ENCODE measurements around the gene MT1E. TPM values are rescaled to one million over a fixed set of nuclear protein-coding genes. Genes with fewer than 3 reads are reported as not detected.
A peak's percentile ranks its signal among the peaks of the same experiment; 100 is the strongest.
"Not testable (repeated sequence)": the region's sequence is repeated elsewhere in the genome, so short reads cannot be mapped to it uniquely, and the experiment has no call there.

Gene MT1E
- polyA plus RNA-seq, 3 donors from 2014 or later = 1.4 to 2.5 TPM; not detected in 1

DNA sequence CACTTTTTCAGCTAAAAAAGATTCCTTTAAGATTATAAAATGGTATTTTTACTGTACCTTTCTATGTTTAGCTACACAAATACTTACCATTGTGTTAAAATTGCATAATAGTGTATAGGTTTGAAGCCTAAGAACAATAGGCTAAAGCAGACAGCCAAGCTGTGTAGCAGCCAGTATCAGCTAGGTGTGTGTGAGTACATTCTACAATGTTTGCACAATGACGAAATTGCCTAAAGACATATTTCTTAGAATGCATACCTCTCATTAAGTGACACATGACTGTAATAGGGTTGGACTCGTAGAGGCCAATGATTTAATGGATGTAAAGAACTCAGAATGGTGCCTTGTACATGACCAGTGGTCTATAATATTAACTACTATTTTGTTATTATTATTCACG is 24.2 kb downstream of the MT1E start:
- no peaks in the 10 kb centered on the region for H3K4me1 Mint-ChIP-seq
- peaks cover 2 to 8% (median 3%) of the 10 kb centered on the region in 3 donors for H3K27me3 Mint-ChIP-seq (ENCODE audit: low read depth in 3 of 3)
- H3K27ac Mint-ChIP-seq = no peak overlapping the region
- H3K36me3 Mint-ChIP-seq = no peaks in the 10 kb centered on the region
- no peaks in the 10 kb centered on the region for H3K9me3 Mint-ChIP-seq
- no peak for DNase-seq
- H3K4me3 Mint-ChIP-seq = no peak overlapping the region

DNA sequence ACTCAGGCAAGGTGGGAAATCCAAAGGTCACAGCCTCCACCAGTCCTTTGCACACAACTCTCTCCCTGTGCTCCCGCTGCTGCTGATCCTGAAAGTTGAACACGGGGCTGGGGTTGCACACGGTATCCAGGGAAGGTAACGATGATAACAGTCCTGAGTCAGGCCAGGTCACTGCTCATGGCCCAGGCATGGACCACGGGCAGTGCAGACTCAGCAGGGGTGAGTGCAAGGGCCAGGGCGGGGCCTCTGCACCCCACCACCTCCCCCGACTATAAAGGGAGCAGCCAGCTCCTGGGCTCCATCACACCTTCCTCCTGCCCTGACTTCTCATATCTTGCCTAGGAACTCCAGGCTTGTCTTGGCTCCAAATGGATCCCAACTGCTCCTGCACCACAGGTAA is 26.0 kb downstream of the MT1E start, which contains the start of gene MT1B:
Gene MT1B (plus strand): TSS at position 301 of the 400 bp plus-strand sequence. CDS start 68 bp downstream, at position 369.
- Mint-ChIP-seq H3K9me3 (no peaks in the 10 kb centered on the region), H3K36me3 (no peaks in the 10 kb centered on the region), H3K4me3 (no peak within 1 kb of the TSS), H3K4me1 (no peaks in the 10 kb centered on the region), H3K27me3 (ENCODE audit: low read depth in 3 of 3) (peaks cover 2 to 6% (median 3%) of the 10 kb centered on the region in 3 donors), H3K27ac (no peak within 1 kb of the TSS)
- no peak for DNase-seq

- no peak for DNase-seq
- no peak overlapping the region for H3K4me3 Mint-ChIP-seq
- no peaks in the 10 kb centered on the region for H3K36me3 Mint-ChIP-seq
- H3K27ac Mint-ChIP-seq = no peak overlapping the region
- H3K9me3 Mint-ChIP-seq = no peaks in the 10 kb centered on the region
- H3K27me3 Mint-ChIP-seq (ENCODE audit: low read depth in 3 of 3) = peaks cover 2 to 6% (median 6%) of the 10 kb centered on the region in 3 donors
- peaks cover 4 to 5% of the 10 kb centered on the region in 2 donors for H3K4me1 Mint-ChIP-seq
These were observed 27.0 kb downstream of the MT1E start for GRCh38 chr16:56652600-56652999.

DNA sequence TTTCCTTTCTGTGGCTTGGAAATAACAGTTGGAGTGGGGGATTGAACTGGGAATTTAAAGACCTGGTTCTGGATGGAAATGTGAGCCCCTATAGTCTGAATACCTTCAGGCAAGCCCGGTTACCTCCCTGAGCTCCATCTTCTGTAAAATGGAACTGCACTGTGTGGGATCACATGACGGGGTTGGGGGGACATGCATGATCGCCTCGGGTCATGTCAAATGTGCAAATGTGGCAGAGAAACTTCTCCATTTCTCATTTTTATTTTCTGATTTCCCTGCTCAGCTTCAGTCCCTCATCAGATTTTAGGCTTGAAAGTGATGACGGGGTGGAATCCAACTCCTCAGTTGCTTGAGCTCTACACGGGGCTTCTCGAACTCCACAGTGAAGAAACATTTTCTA is 27.6 kb downstream of the MT1E start:
- Mint-ChIP-seq H3K27ac (no peak overlapping the region), H3K36me3 (no peaks in the 10 kb centered on the region), H3K4me1 (peaks cover 8 to 11% of the 10 kb centered on the region in 2 donors), H3K9me3 (no peaks in the 10 kb centered on the region), H3K27me3 (ENCODE audit: low read depth in 3 of 3) (peaks cover 2 to 10% (median 2%) of the 10 kb centered on the region in 3 donors), H3K4me3 (no peak overlapping the region)
- DNase-seq = no peak

GRCh38 chr16:56657555-56658326 is 32.2 kb downstream of the MT1E start, which contains the start of gene MT1F:
Gene MT1F (plus strand): TSS chr16:56657959. CDS start chr16:56658059, 100 bp downstream.
- peaks cover 8 to 15% (median 13%) of the 10 kb centered on the region in 3 donors for H3K27me3 Mint-ChIP-seq (ENCODE audit: low read depth in 3 of 3)
- H3K9me3 Mint-ChIP-seq = no peaks in the 10 kb centered on the region
- DNase-seq = peak; percentile 35 to 56 (median 54)
- peak within 1 kb of the TSS; percentile 85 to 93 (median 90) for H3K27ac Mint-ChIP-seq
- H3K4me3 Mint-ChIP-seq = peak within 1 kb of the TSS; percentile 95 to 98 (median 97)
- peaks cover 4 to 13% (median 6%) of the 10 kb centered on the region in 3 donors for H3K36me3 Mint-ChIP-seq
- peaks cover 17 to 21% of the 10 kb centered on the region in 2 donors for H3K4me1 Mint-ChIP-seq

- no peaks in the 10 kb centered on the region for H3K9me3 Mint-ChIP-seq
- H3K27me3 Mint-ChIP-seq (ENCODE audit: low read depth in 3 of 3) = peaks cover 8 to 15% (median 13%) of the 10 kb centered on the region in 3 donors
- DNase-seq = no peak
These were observed 32.8 kb downstream of the MT1E start for GRCh38 chr16:56658327-56658875.

DNA sequence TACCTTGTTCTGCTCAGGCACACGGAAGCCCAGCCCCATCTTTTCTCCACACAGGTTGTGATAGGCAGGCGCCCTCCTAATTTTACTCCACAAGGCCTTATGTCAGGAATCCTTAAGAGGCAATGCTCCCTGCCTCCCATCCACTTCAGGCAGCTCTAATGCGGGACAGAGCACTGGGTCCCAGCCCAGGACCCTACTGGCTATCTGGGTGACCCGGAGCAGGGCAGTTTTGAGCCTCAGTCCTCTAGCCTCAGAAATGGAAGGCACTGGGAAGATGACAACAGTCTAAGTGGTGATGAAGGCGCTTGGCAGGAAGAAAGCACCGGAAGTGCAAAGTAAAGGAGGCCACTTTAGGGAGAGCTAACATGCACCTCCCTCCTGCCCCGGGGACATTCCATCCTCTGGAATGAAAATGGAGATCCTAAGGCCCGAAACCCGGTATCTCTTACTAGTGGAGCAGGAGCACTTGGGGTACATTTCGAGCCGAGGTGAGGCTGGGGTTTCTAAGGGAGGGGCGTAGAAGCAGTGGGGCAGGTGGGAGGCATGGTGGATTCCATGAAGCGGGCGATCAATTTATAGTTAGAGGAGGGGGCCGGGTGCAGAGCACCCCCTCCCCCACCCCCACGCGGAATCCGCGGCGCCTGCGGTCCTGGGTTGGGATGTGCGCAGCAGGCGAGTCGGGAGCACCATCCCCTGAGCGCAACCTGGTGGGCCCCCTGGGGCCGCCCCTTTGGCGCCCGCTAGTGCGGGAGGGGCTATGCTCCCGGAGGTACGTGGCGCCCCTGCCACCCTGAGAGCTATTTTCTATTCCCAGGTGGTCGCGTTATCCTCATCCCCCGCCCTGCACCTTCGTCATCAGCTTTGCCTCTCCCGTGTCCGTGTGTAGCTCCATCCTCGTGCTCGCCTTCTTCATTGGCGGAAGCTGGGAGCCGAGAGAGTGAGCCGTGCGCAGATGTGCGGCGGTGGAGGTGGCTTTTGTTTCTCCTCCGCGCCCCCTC is 37.1 kb downstream of the MT1E start:
- no peak for DNase-seq
- Mint-ChIP-seq H3K4me1 (peaks cover 12 to 21% of the 10 kb centered on the region in 2 donors), H3K27ac (no peak overlapping the region), H3K36me3 (peaks cover 4 to 16% (median 9%) of the 10 kb centered on the region in 3 donors), H3K27me3 (ENCODE audit: low read depth in 3 of 3) (peaks cover 10 to 26% (median 23%) of the 10 kb centered on the region in 3 donors), H3K4me3 (peak overlapping the region in 2 of 5 donors; percentile 43 to 54), H3K9me3 (no peaks in the 10 kb centered on the region)

More at GRCh38 chr16:56658327-56658875, 32.8 kb downstream of the MT1E start:
- H3K4me1 Mint-ChIP-seq = peaks cover 17 to 23% of the 10 kb centered on the region in 2 donors
- peak overlapping the region; percentile 95 to 98 (median 97) for H3K4me3 Mint-ChIP-seq
- peaks cover 4 to 13% (median 6%) of the 10 kb centered on the region in 3 donors for H3K36me3 Mint-ChIP-seq
- peak overlapping the region in 5 of 6 donors; percentile 79 to 91 (median 85) for H3K27ac Mint-ChIP-seq

DNA sequence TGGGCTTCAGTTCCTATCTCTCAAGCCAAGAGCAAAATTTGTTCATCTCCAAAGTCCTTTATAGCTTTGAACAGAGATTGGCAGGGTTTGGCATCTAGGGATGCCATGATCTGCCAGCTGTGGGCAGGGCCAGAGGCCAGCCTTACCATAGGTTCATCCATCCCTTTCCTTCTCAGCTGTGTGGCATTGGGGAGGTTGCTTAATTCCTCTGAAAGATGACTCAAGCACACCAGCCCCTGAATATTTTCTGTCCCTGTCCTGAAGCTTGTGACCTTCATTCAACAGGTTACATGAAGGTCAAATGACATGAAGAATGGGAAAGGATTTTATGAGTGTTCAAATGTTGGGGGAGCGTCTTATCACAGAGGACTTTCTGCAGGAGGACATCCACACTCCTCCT is 38.9 kb downstream of the MT1E start:
- Mint-ChIP-seq H3K4me3 (no peak overlapping the region), H3K27me3 (ENCODE audit: low read depth in 3 of 3) (peaks cover 16 to 35% (median 24%) of the 10 kb centered on the region in 3 donors)

DNA sequence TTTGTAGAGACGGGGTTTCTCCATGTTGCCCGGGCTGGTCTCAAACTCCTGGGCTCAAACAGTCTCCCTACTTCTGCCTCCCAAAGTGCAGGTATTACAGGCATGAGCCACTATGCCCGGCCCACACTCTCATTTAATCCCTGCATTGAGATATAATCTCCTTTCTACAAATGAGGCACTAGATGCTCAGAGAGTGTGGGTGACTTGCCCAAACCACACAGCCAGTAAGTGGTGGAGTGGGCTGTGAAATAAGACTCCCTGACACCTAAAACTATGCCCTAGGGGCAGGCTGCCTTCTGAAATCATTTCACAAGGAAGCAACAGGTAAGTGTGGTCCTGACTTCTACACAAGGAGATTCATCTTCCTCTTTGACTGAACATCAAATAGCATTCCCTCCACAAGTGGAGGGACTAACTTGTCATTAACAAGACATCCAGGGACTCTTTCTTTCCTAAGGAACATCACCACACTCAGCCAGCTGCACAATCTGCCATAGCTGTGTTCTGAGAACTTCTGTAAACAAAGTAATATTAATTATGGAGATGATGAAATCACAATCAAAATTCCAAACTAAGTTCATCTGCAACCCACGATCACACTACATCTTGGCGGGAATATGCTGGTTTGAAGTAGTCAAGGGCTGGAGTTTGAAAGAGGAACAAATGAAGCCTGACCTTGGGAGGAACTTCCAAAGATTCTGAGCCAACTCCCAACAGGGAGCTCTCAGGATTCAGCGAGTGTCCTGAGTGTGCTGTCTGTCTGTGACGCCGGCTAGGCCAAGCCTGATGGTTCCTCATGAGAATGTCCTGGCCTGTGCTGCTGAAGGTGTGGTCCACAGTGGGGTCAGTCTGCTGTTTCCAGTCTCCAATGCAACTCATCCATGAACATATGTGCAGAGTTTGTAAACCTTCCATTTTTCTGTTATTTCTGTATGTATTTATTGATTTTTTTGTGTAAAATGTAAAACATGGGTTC is 40.0 kb downstream of the MT1E start:
- H3K27ac Mint-ChIP-seq, DNase-seq, H3K9me3 Mint-ChIP-seq, H3K4me3 Mint-ChIP-seq: not testable (repeated sequence)
- peaks cover 4 to 12% (median 9%) of the 10 kb centered on the region in 3 donors for H3K36me3 Mint-ChIP-seq
- H3K4me1 Mint-ChIP-seq = peaks cover 0 to 13% of the 10 kb centered on the region in 2 donors
- peaks cover 16 to 32% (median 27%) of the 10 kb centered on the region in 3 donors for H3K27me3 Mint-ChIP-seq (ENCODE audit: low read depth in 3 of 3)

More for the DNA sequence above, 38.9 kb downstream of the MT1E start:
- no peaks in the 10 kb centered on the region for H3K9me3 Mint-ChIP-seq
- H3K36me3 Mint-ChIP-seq = peaks cover 4 to 16% (median 9%) of the 10 kb centered on the region in 3 donors
- no peak for DNase-seq
- no peak overlapping the region for H3K27ac Mint-ChIP-seq
- peaks cover 0 to 13% of the 10 kb centered on the region in 2 donors for H3K4me1 Mint-ChIP-seq

DNA sequence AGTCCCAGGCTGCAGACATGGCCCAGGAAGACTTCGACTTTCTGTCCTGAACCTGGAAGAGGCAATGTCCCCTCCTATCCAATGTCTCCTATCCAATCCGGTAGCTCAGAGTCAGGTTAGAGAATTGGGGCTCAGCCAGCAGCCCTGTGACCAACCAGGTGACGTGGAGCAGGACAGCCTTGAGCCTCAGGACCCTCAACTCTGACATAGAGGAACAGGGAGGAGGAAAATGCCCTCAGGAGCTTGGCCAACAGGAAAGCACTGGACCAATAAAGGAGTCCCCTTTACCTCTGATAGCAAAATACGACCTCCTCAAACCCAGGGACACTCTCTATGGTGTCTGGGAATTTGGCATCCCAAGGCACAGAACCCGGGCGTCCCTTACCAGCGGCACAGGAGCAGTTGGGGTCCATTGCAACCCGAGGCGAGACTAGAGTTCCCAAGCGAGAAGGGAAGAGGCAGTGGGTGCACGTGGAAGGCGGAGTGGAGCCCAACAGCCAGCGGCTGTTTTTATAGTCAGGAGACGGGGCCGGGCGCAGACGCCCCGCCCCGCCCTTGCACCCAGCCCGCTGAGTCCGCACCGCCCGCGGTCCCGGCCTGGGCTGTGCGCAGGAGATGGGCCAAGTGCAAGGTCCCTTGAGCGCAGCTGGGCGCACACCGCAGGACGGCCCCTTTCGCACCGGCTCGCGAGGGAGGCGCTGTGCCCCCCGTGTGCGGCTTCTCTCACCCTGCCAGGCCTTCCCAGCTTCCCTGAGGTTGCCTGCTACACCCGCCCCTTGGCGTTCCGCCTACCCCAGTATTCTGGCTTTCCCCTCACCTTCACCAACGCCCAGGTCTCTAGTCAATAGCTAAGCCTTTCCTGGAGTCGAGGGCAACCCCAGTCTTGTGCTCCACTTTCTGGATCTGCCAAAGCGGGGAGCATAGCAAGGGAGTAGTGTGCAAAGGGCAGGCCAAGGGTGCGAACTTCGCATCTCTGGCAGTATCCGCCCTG is 42.3 kb downstream of the MT1E start, which contains the start of gene MT1G:
Gene MT1G (minus strand): TSS at position 485 of the 991 bp plus-strand sequence. CDS start 72 bp downstream, at position 413.
- no peak within 1 kb of the TSS for H3K27ac Mint-ChIP-seq
- H3K4me1 Mint-ChIP-seq = peaks cover 0 to 9% of the 10 kb centered on the region in 2 donors
- H3K9me3 Mint-ChIP-seq = no peaks in the 10 kb centered on the region
- H3K36me3 Mint-ChIP-seq = peaks cover 0 to 4% (median 3%) of the 10 kb centered on the region in 3 donors
- H3K4me3 Mint-ChIP-seq = peak within 1 kb of the TSS in 1 of 5 donors; percentile 27
- DNase-seq = no peak
- H3K27me3 Mint-ChIP-seq (ENCODE audit: low read depth in 3 of 3) = peaks cover 22 to 33% (median 24%) of the 10 kb centered on the region in 3 donors

Measured in immature natural killer cell (primary cell).